MCF 10A (cell line): ENCODE results near the gene NYNRIN. TPM values are rescaled to one million over a fixed set of nuclear protein-coding genes. Genes with fewer than 3 reads are reported as not detected.

Source experiments
- BruUV-seq: library from RNA; stranded (reverse); fragments of 400-500 nt; replicated peaks from 2 replicates; lab custom pipeline; 2021; lab: Mats Ljungman, UMichigan
- CTCF ChIA-PET: fragments of 300-600 bp; sonication (Branson Sonifier 250); formaldehyde crosslinking; extraction: SDS; loops from one replicate; lab custom pipeline; 2021; ENCODE audit warnings: antibody characterized with exemption, inconsistent platforms; lab: Yijun Ruan, JAX
- POLR2A ChIA-PET: fragments of 300-600, 350-650 bp; sonication (Branson Sonifier 250); formaldehyde crosslinking; extraction: SDS; loops from one replicate; lab custom pipeline; 2020; ENCODE audit warnings: antibody characterized with exemption, inconsistent platforms; lab: Yijun Ruan, JAX
- DNase-seq: peaks from one replicate; pipeline ENCODE4 v3.0.0-alpha.2; 2018; ENCODE audit not compliant: unreplicated experiment
- H3K27ac Mint-ChIP-seq: one replicate; pipeline ENCODE4 v1.8.0; 2022; ENCODE audit warnings: mild to moderate bottlenecking, low read depth, mixed read lengths; ENCODE audit not compliant: unreplicated experiment
- H3K27me3 Mint-ChIP-seq: one replicate; pipeline ENCODE4 v1.8.0; 2022; ENCODE audit warnings: mixed read lengths; ENCODE audit not compliant: insufficient read depth, unreplicated experiment
- H3K36me3 Mint-ChIP-seq: one replicate; pipeline ENCODE4 v1.8.0; 2022; ENCODE audit warnings: mild to moderate bottlenecking, moderate library complexity, mixed read lengths; ENCODE audit not compliant: insufficient read depth, unreplicated experiment
- H3K4me1 Mint-ChIP-seq: one replicate; pipeline ENCODE4 v1.8.0; 2022; ENCODE audit warnings: mixed read lengths; ENCODE audit not compliant: insufficient read depth, unreplicated experiment
- H3K4me3 Mint-ChIP-seq: one replicate; pipeline ENCODE4 v1.8.0; 2022; ENCODE audit warnings: mild to moderate bottlenecking, moderate library complexity, mixed read lengths; ENCODE audit not compliant: unreplicated experiment
- H3K9me3 Mint-ChIP-seq: one replicate; pipeline ENCODE4 v1.8.0; 2022; ENCODE audit warnings: mixed read lengths; ENCODE audit not compliant: unreplicated experiment
- CTCF ChIP-seq: fragments of 200-600 bp; IDR thresholded peaks from one replicate; pipeline ENCODE4 v1.8.0; 2022; ENCODE audit warnings: antibody characterized with exemption, mild to moderate bottlenecking; ENCODE audit not compliant: unreplicated experiment
- intact Hi-C: fragments of 100-400 bp; cut with micrococcal nuclease; formaldehyde crosslinking; loops from 2 replicates; pipeline ENCODE4 v1.14.1; 2022
- total RNA-seq: library from RNA; stranded (reverse); gene quantifications from 2 replicates; pipeline ENCODE4 v1.2.3, GENCODE V29; 2022

The NYNRIN gene
- total RNA-seq, 1 experiment from 2014 or later, result not detected

DNA sequence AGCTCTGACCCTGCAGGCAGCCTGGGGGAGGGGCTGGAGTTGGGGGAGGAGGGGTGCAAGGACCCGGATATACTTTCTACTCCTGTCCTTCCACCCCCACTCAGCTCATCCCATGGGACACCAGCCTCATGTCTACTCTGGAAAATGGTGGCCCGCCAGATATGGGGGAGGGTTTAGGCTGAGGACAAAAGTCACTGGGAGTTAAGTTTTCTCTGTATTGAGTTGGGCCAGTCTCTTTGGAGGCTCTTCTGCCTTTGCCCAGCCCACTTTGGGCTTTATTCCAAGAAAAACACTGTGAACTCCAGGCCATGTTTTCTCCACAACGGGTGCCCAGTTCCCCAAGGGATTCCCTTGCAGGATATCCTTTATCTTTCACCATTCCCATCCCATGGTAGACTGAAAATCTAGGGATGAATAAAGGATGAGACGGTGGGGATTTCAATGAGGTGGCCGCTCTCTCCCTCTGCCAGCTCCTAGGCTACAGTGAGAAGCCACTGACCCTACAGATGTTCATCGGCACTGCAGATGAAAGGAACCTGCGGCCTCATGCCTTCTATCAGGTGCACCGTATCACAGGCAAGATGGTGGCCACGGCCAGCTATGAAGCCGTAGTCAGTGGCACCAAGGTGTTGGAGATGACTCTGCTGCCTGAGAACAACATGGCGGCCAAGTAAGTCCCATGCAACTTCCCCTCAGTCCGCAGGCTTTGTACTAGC is 25.9 kb upstream of the NYNRIN start:
- Mint-ChIP-seq H3K4me1 (no peaks in the 10 kb centered on the region), H3K27ac (no peak overlapping the region), H3K9me3 (no peaks in the 10 kb centered on the region), H3K27me3 (no peaks in the 10 kb centered on the region), H3K4me3 (no peak overlapping the region), H3K36me3 (no peaks in the 10 kb centered on the region)
- no peak for TF ChIP-seq CTCF
- DNase-seq, result peak; percentile 57
- ChIA-PET POLR2A (interaction anchor here (1.5 kb wide), 1 partner anchor 52 kb away, joined by 3 read pairs; no protein-coding TSS in a partner anchor), CTCF (interaction anchor here (0.5 to 2.9 kb wide), 8 partner anchors 11 to 64 kb away, joined by 3 to 12 read pairs (median 6); no protein-coding TSS in a partner anchor)
- intact Hi-C loops, result no loop called here
- no TSS peak for BruUV-seq

DNA sequence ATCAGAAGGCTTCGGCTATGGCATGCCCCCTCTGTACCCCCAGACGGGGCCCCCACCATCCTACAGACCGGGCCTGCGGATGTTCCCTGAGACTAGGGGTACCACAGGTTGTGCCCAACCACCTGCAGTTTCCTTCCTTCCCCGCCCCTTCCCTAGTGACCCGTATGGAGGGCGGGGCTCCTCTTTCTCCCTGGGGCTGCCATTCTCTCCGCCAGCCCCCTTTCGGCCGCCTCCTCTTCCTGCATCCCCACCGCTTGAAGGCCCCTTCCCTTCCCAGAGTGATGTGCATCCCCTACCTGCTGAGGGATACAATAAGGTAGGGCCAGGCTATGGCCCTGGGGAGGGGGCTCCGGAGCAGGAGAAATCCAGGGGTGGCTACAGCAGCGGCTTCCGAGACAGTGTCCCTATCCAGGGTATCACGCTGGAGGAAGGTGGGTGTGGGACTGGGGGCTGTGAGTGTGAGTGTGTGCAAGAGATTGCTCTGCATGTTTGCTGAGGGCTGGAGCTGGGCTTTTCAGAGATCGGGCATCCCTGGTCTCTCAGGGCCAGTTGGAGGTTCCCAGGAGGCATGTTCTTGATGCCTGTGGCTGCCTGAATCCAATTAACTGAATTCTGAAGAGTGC is 22.2 kb upstream of the NYNRIN start:
- no peak for TF ChIP-seq CTCF
- ChIA-PET CTCF (interaction anchor here (2.6 to 4.5 kb wide), 2 partner anchors 33 to 55 kb away, joined by 13 to 27 read pairs; partner anchors contain the start of gene KHNYN), POLR2A (interaction anchor here (3.1 kb wide), 1 partner anchor 25 kb away, joined by 12 read pairs; no protein-coding TSS in a partner anchor)
- H3K27me3 Mint-ChIP-seq, result no peaks in the 10 kb centered on the region
- intact Hi-C loops, result no loop called here
- H3K36me3 Mint-ChIP-seq, result no peaks in the 10 kb centered on the region
- no peak overlapping the region for H3K4me3 Mint-ChIP-seq
- H3K27ac Mint-ChIP-seq, result no peak overlapping the region
- no peak for DNase-seq
- no peaks in the 10 kb centered on the region for H3K4me1 Mint-ChIP-seq
- H3K9me3 Mint-ChIP-seq, result no peaks in the 10 kb centered on the region
- BruUV-seq, result no TSS peak

DNA sequence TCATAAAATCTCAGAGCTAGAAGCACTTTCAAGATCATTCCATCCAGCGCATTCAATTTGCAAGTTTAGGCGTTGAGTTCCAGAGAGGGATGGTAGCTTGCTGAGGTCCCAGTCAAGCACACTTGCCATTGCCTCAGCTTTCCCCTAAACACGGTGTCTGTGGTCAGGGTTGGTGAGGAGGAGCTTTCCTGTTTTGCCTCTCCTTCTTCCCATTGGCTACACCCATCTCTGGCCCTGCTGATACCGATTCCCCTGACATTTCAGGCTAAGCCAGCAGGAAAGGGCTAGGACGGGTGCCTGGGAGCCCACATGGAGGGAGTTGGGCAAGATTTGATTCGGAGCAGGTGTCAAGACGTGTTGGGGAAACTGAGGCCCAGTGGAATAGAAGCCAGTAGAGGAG is 21.7 kb upstream of the NYNRIN start:
- TF ChIP-seq CTCF, result no peak
- intact Hi-C loops, result no loop called here
- no peaks in the 10 kb centered on the region for H3K36me3 Mint-ChIP-seq
- H3K9me3 Mint-ChIP-seq, result no peaks in the 10 kb centered on the region
- H3K4me1 Mint-ChIP-seq, result no peaks in the 10 kb centered on the region
- CTCF ChIA-PET, result interaction anchor here (2.6 to 4.5 kb wide), 2 partner anchors 33 to 54 kb away, joined by 13 to 27 read pairs; partner anchors contain the start of gene KHNYN
- POLR2A ChIA-PET, result interaction anchor here (3.1 kb wide), 1 partner anchor 25 kb away, joined by 12 read pairs; no protein-coding TSS in a partner anchor
- no peak overlapping the region for H3K4me3 Mint-ChIP-seq
- no peaks in the 10 kb centered on the region for H3K27me3 Mint-ChIP-seq
- H3K27ac Mint-ChIP-seq, result no peak overlapping the region
- BruUV-seq, result no TSS peak
- DNase-seq, result no peak

GRCh38 chr14:24377657-24378056 is 21.1 kb upstream of the NYNRIN start:
- H3K4me3 Mint-ChIP-seq, result no peak overlapping the region
- no peaks in the 10 kb centered on the region for H3K9me3 Mint-ChIP-seq
- no peak overlapping the region for H3K27ac Mint-ChIP-seq
- H3K4me1 Mint-ChIP-seq, result no peaks in the 10 kb centered on the region
- no TSS peak for BruUV-seq
- intact Hi-C loops, result no loop called here
- ChIA-PET CTCF (interaction anchor here (1.3 to 4.5 kb wide), 4 partner anchors 13 to 53 kb away, joined by 3 to 27 read pairs (median 12); partner anchors contain the start of gene KHNYN), POLR2A (interaction anchor here (1.0 to 3.1 kb wide), 2 partner anchors 26 to 31 kb away, joined by 3 to 12 read pairs; no protein-coding TSS in a partner anchor)
- peak; percentile 29 for DNase-seq
- H3K27me3 Mint-ChIP-seq, result no peaks in the 10 kb centered on the region
- no peak for TF ChIP-seq CTCF
- no peaks in the 10 kb centered on the region for H3K36me3 Mint-ChIP-seq
